K562 (cell line): ENCODE results near the gene TMC4. TPM values are rescaled to one million over a fixed set of nuclear protein-coding genes. Genes with fewer than 3 reads are reported as not detected.

Experiments
- CBFA2T3 ChIP-seq: fragments of 450-650 bp; IDR thresholded peaks from 2 replicates; pipeline ENCODE4 v1.6.1; 2017
- CEBPB ChIP-seq: fragments of 450-650 bp; IDR thresholded peaks from 2 replicates; pipeline ENCODE4 v1.6.1; 2016; ENCODE audit warnings: missing genetic modification characterization, missing compliant biosample characterization
- ETV1 ChIP-seq: fragments of 450-650 bp; conservative IDR thresholded peaks from 2 replicates; pipeline ENCODE4 v1.6.1; 2016; ENCODE audit warnings: missing genetic modification characterization, control low read depth, low read depth, missing compliant biosample characterization
- FIP1L1 ChIP-seq: fragments of 200-400 bp; formaldehyde crosslinking; IDR thresholded peaks from 2 replicates; pipeline ENCODE4 v1.6.1; 2018; ENCODE audit warnings: mild to moderate bottlenecking, low read depth, low read length; ENCODE audit not compliant: poor library complexity, severe bottlenecking
- FOXP1 ChIP-seq: sonication (generic); formaldehyde crosslinking; IDR thresholded peaks from 2 replicates; pipeline ENCODE4 v1.8.0; 2022; ENCODE audit warnings: mild to moderate bottlenecking, missing genetic modification reagents
- GATA2 ChIP-seq: sonication (generic); formaldehyde crosslinking; IDR thresholded peaks from 2 replicates; pipeline ENCODE4 v1.4.0; 2020; ENCODE audit warnings: mild to moderate bottlenecking, missing genetic modification reagents
- JUND ChIP-seq, 2 experiments: IDR thresholded peaks; 2 replicates in 1 of 2; 3 replicates in 1 of 2; pipeline ENCODE4 v1.6.1; 2011; ENCODE audit warnings: borderline replicate concordance in 2 of 2, low read depth in 2 of 2, low read length in 2 of 2, improper control_type of control experiment in 1 of 2, missing biosample characterization in 1 of 2, missing genetic modification characterization in 1 of 2, missing genetic modification reagents in 1 of 2
- KDM4B ChIP-seq, 2 experiments: fragments of 450-650 bp in 1 of 2; sonication (generic) in 1 of 2; IDR thresholded peaks; 2 replicates each; pipeline ENCODE4 v1.6.1; 2016 to 2017; ENCODE audit warnings: borderline replicate concordance in 2 of 2, antibody characterized with exemption in 1 of 2, low read depth in 1 of 2, mild to moderate bottlenecking in 1 of 2
- KLF1 ChIP-seq: fragments of 450-650 bp; IDR thresholded peaks from 2 replicates; pipeline ENCODE4 v1.6.1; 2016; ENCODE audit warnings: missing genetic modification characterization, missing compliant biosample characterization
- L3MBTL2 ChIP-seq: fragments of 450-650 bp; IDR thresholded peaks from 2 replicates; pipeline ENCODE4 v1.6.1; 2016; ENCODE audit warnings: mild to moderate bottlenecking, moderate library complexity
- RAD21 ChIP-seq, 2 experiments: fragments of 250-450 bp in 1 of 2; fragments of 450-650 bp in 1 of 2; sonication (Bioruptor Pico) in 1 of 2; formaldehyde crosslinking in 1 of 2; IDR thresholded peaks in 1 of 2; conservative IDR thresholded peaks in 1 of 2; 2 replicates each; pipeline versions ENCODE4 v1.4.0 to v1.8.0; 2020 to 2022; ENCODE audit warnings: mild to moderate bottlenecking in 2 of 2, moderate library complexity in 1 of 2
- RHOXF2B ChIP-seq: fragments of 250-450 bp; sonication (Bioruptor Pico); conservative IDR thresholded peaks from 2 replicates; pipeline ENCODE4 v1.5.1; 2021
- SIN3A ChIP-seq, 2 experiments: fragments of 150-350 bp in 1 of 2; IDR thresholded peaks; 2 replicates each; pipeline ENCODE4 v1.6.1; 2011 to 2016; ENCODE audit warnings: borderline replicate concordance in 2 of 2, low read depth in 2 of 2, low read length in 2 of 2, mild to moderate bottlenecking in 2 of 2, moderate library complexity in 2 of 2; ENCODE audit not compliant: control insufficient read depth in 1 of 2
- SMARCA4 ChIP-seq: fragments of 450-650 bp; IDR thresholded peaks from 2 replicates; pipeline ENCODE4 v1.6.1; 2016
- ZNF23 ChIP-seq: fragments of 250-450 bp; sonication (Bioruptor Pico); IDR thresholded peaks from 2 replicates; pipeline ENCODE4 v1.4.0; 2020; ENCODE audit warnings: mild to moderate bottlenecking
- polyA plus RNA-seq, 8 experiments: library from polyadenylated mRNA; depleted of rRNA in 4 of 8; stranded (reverse) in 5 of 8; unstranded in 3 of 8; fragments of >200 nt; fragmentation: Nextera tagmentation in 2 of 8; fragmentation: Illumina TruSeq in 1 of 8; extraction: Ambion mirVana in 2 of 8; extraction: Trizol in 1 of 8; gene quantifications; 2 replicates each; pipeline versions ENCODE4 v1.2.1 to v1.2.3, GENCODE V29; 2011 to 2014; ENCODE audit warnings: inconsistent platforms in 1 of 8, missing spikeins in 1 of 8
- total RNA-seq, 7 experiments: library from RNA; depleted of rRNA in 6 of 7; stranded (reverse); fragments of >200 nt in 6 of 7; fragmentation: Illumina TruSeq in 2 of 7; extraction: Trizol in 2 of 7; gene quantifications; 2 replicates each; pipeline versions ENCODE4 v1.2.1 to v1.2.3, GENCODE V29; 2011 to 2021; ENCODE audit warnings: low replicate concordance in 1 of 7
- TF ChIP-seq, protein P1 (sequence below), 2 experiments: fragments of 200-800 bp in 1 of 2; sonication (Bioruptor generic) in 1 of 2; sonication (generic) in 1 of 2; formaldehyde crosslinking in 1 of 2; IDR thresholded peaks in 1 of 2; conservative IDR thresholded peaks in 1 of 2; 2 replicates each; pipeline versions ENCODE4 v1.5.0 to v1.6.1; 2016 to 2020; ENCODE audit warnings: missing compliant biosample characterization in 1 of 2, missing genetic modification characterization in 1 of 2, missing genetic modification reagents in 1 of 2
- TF ChIP-seq, protein P2 (sequence below): IDR thresholded peaks from 2 replicates; pipeline ENCODE4 v1.6.1; 2012; ENCODE audit warnings: low read depth, low read length, improper control_type of control experiment, borderline replicate concordance
- TF ChIP-seq, protein P3 (sequence below): fragments of 450-650 bp; IDR thresholded peaks from 2 replicates; pipeline ENCODE4 v1.6.1; 2014; ENCODE audit warnings: low read depth, mild to moderate bottlenecking, moderate library complexity, borderline replicate concordance
- TF ChIP-seq, protein P4 (sequence below): fragments of 250-450 bp; sonication (Bioruptor Pico); IDR thresholded peaks from 2 replicates; pipeline ENCODE4 v1.8.0; 2022; ENCODE audit warnings: moderate library complexity, mild to moderate bottlenecking, inconsistent platforms

TMC4 gene
- total and polyA plus RNA-seq, 9 of the 15 experiments (the other 6 are each of a cell fraction or from before 2014, with no cell fraction given) = 0.12 to 0.79 (median 0.36) TPM; not detected in 2

DNA sequence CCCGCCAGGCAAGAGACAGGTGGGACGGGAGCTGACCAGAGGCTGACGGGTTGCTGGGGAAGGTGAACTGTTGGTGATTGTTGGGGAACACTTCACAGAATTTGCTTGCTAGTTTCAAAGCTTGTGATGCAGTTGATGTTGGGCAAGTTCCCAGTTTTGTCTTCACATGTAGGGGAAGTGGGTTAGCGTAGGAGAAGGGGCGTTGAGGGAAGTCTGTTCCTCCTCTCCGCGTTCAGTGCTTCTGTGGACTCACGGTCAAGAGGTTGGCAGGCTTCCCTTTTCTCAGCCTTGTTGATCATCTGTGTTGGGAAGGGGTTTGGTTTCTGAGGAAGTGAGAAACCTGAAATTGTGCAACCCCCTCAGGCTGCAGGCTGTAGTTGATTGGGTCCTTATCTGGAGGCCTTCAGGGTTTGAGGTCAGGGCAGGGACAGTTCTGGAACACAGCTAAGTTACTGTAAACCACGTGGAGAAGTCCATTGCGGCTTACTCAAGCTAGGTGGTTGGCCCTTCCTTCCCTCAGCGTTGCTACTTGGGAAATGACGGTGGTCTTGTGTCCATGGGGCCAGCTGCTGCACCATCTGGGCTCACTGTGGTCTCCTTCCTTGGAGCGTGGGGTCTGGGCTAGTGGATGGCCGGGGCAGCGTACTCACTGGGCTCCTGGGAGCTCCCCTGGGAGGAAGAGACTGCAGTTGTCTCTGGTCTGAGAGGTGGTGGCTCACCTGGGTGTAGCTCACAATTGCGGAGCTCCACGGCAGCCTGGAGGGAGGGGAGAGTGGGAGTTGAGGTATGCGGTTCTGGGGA lies 35.2 kb upstream of the TMC4 start (continued):
- TF ChIP-seq L3MBTL2 = peak; percentile 96
- peak; percentile 93 for TF ChIP-seq SMARCA4
- TF ChIP-seq CEBPB (tag) = peak; percentile 100
- peak; percentile 82 for TF ChIP-seq JUND (IDR thresholded peaks at IDR 0.05; ENCODE audit: borderline replicate concordance, low read depth, low read length)
- peak; percentile 79; the same call in 2 of the 3 replicates for TF ChIP-seq JUND (tag; IDR thresholded peaks at IDR 0.05; ENCODE audit: borderline replicate concordance, low read depth, low read length)
- TF ChIP-seq RAD21 (CRISPR knock-in tag; conservative IDR thresholded peaks at IDR 0.05 in 1 of 2, IDR thresholded peaks at IDR 0.05 in 1 of 2) = 0 out of 4 replicates have a peak, but pooled peaks have one; percentile 1 to 5
- TF ChIP-seq FOXP1 (CRISPR knock-in tag) = peak; percentile 91
- peak; percentile 55 to 72; a peak in 2 of 4 replicates for TF ChIP-seq SIN3A (IDR thresholded peaks at IDR 0.05; ENCODE audit: borderline replicate concordance in 2 of 2, control insufficient read depth in 1 of 2, low read depth in 2 of 2, low read length in 2 of 2)
- TF ChIP-seq, protein P1, sequence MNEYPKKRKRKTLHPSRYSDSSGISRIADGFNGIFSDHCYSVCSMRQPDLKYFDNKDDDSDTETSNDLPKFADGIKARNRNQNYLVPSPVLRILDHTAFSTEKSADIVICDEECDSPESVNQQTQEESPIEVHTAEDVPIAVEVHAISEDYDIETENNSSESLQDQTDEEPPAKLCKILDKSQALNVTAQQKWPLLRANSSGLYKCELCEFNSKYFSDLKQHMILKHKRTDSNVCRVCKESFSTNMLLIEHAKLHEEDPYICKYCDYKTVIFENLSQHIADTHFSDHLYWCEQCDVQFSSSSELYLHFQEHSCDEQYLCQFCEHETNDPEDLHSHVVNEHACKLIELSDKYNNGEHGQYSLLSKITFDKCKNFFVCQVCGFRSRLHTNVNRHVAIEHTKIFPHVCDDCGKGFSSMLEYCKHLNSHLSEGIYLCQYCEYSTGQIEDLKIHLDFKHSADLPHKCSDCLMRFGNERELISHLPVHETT (CRISPR knock-in tag; conservative IDR thresholded peaks at IDR 0.05 in 1 of 2, IDR thresholded peaks at IDR 0.05 in 1 of 2) = peak in 1 of 2 experiments; percentile 83; a peak in 2 of 4 replicates
- TF ChIP-seq KLF1 (tag) = no peak; the same call in 1 of the 2 replicates
- no peak for TF ChIP-seq FIP1L1
- TF ChIP-seq, protein P2, sequence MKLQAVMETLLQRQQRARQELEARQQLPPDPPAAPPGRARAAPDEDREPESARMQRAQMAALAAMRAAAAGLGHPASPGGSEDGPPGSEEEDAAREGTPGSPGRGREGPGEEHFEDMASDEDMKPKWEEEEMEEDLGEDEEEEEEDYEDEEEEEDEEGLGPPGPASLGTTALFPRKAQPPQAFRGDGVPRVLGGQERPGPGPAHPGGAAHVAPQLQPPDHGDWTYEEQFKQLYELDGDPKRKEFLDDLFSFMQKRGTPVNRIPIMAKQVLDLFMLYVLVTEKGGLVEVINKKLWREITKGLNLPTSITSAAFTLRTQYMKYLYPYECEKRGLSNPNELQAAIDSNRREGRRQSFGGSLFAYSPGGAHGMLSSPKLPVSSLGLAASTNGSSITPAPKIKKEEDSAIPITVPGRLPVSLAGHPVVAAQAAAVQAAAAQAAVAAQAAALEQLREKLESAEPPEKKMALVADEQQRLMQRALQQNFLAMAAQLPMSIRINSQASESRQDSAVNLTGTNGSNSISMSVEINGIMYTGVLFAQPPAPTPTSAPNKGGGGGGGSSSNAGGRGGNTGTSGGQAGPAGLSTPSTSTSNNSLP = no peak
- peak; percentile 78 for TF ChIP-seq GATA2 (CRISPR knock-in tag)
- TF ChIP-seq RHOXF2B (CRISPR knock-in tag) = 0 out of 2 replicates have a peak, but pooled peaks have one; percentile 27
- TF ChIP-seq ETV1 (tag) = peak; percentile 70
- TF ChIP-seq, protein P3, sequence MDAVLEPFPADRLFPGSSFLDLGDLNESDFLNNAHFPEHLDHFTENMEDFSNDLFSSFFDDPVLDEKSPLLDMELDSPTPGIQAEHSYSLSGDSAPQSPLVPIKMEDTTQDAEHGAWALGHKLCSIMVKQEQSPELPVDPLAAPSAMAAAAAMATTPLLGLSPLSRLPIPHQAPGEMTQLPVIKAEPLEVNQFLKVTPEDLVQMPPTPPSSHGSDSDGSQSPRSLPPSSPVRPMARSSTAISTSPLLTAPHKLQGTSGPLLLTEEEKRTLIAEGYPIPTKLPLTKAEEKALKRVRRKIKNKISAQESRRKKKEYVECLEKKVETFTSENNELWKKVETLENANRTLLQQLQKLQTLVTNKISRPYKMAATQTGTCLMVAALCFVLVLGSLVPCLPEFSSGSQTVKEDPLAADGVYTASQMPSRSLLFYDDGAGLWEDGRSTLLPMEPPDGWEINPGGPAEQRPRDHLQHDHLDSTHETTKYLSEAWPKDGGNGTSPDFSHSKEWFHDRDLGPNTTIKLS = peak; percentile 68; the same call in 1 of the 2 replicates
- 0 out of 2 replicates have a peak, but pooled peaks have one; percentile 51 for TF ChIP-seq ZNF23 (CRISPR knock-in tag)
- TF ChIP-seq, protein P4, sequence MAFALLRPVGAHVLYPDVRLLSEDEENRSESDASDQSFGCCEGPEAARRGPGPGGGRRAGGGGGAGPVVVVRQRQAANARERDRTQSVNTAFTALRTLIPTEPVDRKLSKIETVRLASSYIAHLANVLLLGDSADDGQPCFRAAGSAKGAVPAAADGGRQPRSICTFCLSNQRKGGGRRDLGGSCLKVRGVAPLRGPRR (CRISPR knock-in tag) = peak; percentile 79; the same call in 1 of the 2 replicates
- TF ChIP-seq CBFA2T3 = peak; percentile 93
- peak in 1 of 2 experiments; percentile 43; a peak in 1 of 4 replicates for TF ChIP-seq KDM4B (IDR thresholded peaks at IDR 0.05; ENCODE audit: borderline replicate concordance in 2 of 2, low read depth in 1 of 2)
